Measurements from ENCODE around the gene PHRF1.

- TF ChIP-seq POLR2A (IDR thresholded peaks at IDR 0.05), result no peak
- TF ChIP-seq CTCF (IDR thresholded peaks at IDR 0.05), result no peak
Observed at GRCh38 chr11:650482-650881, 74.2 kb downstream of the PHRF1 start.

Measured in heart left ventricle (tissue), 13 donors.